Body of pancreas (tissue), 4 donors: ENCODE data around the gene ARF1.

ENCODE experiments used
- CTCF ChIP-seq, 7 experiments: fragments of 450-650 bp in 4 of 7; fragments of 200-600 bp in 3 of 7; sonication (generic) in 3 of 7; IDR thresholded peaks; one replicate each; pipeline ENCODE4 v1.5.1; 2016 to 2019; ENCODE audit warnings: antibody characterized with exemption in 7 of 7
- POLR2A ChIP-seq, 3 donors: fragments of 450-650 bp; IDR thresholded peaks; one replicate each; pipeline ENCODE4 v1.6.1; 2016; ENCODE audit warnings: antibody characterized with exemption in 3 of 3, mild to moderate bottlenecking in 2 of 3

DNA sequence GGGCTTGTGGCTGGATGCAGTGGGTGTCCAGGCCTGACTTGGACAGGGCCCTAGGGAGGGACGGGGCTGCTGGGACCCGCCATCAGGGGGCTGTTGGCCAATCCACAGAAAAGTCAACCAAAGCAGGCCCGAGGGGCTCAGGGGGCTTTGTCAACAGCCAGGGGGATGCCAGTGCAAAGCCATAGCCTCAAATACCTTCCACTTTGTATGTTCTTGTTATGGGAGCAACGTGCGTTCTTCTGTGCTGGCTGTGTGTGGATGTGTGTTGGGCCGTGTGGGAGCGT lies 35.4 kb upstream of the ARF1 start:
- no peak for TF ChIP-seq CTCF (IDR thresholded peaks at IDR 0.05)
- TF ChIP-seq POLR2A (IDR thresholded peaks at IDR 0.05) = no peak
